NB4 (cell line): ENCODE measurements around the gene PROC.

Source experiments
- DNase-seq: peaks from one replicate; pipeline ENCODE4 v3.0.0; 2010; ENCODE audit warnings: low read depth
- H3K4me3 ChIP-seq: one replicate; pipeline ENCODE4 v1.5.1; 2011; ENCODE audit warnings: mild to moderate bottlenecking, low read depth, low read length, moderate library complexity
- CTCF ChIP-seq: IDR thresholded peaks from one replicate; pipeline ENCODE4 v1.5.1; 2012; ENCODE audit warnings: low read depth, low read length
- MAX ChIP-seq: IDR thresholded peaks from 2 replicates; pipeline ENCODE4 v1.6.1; 2011; ENCODE audit warnings: low read depth, low read length
- MYC ChIP-seq: IDR thresholded peaks from 2 replicates; pipeline ENCODE4 v1.6.1; 2011; ENCODE audit warnings: low read depth, low read length
- POLR2A ChIP-seq: IDR thresholded peaks from 2 replicates; pipeline ENCODE4 v1.6.1; 2011; ENCODE audit warnings: mild to moderate bottlenecking; ENCODE audit not compliant: insufficient read length; ENCODE audit errors: extremely low read depth

The PROC gene

GRCh38 chr2:127472268-127472667, 54.0 kb downstream of the PROC start:
- H3K4me3 ChIP-seq, result no peak overlapping the region
- TF ChIP-seq MYC (no peak), POLR2A (no peak), MAX (no peak), CTCF (no peak)
- no peak for DNase-seq

- DNase-seq, result no peak
- H3K4me3 ChIP-seq, result no peak overlapping the region
- TF ChIP-seq MYC, result no peak
- no peak for TF ChIP-seq CTCF
- TF ChIP-seq POLR2A, result no peak
- no peak for TF ChIP-seq MAX
Observed at GRCh38 chr2:127475788-127476187, 57.6 kb downstream of the PROC start.
